Testis (tissue), 3 donors: ENCODE results near the gene RPS4Y2. TPM values are rescaled to one million over a fixed set of nuclear protein-coding genes. Genes with fewer than 3 reads are reported as not detected.

Experiments
- DNase-seq: peaks from one replicate; pipeline ENCODE4 v3.0.0-alpha.2; 2019
- H3K27ac ChIP-seq, 2 donors: fragments of 200-600 bp; sonication (generic); one replicate each; pipeline ENCODE4 v1.5.1; 2019
- H3K27me3 ChIP-seq: fragments of 200-600 bp; sonication (generic); one replicate; pipeline ENCODE4 v1.5.1; 2019
- H3K36me3 ChIP-seq: fragments of 200-600 bp; sonication (generic); one replicate; pipeline ENCODE4 v1.5.1; 2017; ENCODE audit warnings: low read depth; ENCODE audit errors: missing control alignments
- H3K4me1 ChIP-seq: fragments of 200-600 bp; sonication (generic); one replicate; pipeline ENCODE4 v1.5.1; 2019
- H3K4me3 ChIP-seq, 2 donors: fragments of 200-600 bp; sonication (generic); one replicate each; pipeline ENCODE4 v1.5.1; 2017 to 2019
- H3K9me3 ChIP-seq: fragments of 200-600 bp; sonication (generic); one replicate; pipeline ENCODE4 v1.5.1; 2017
- POLR2A ChIP-seq: fragments of 450-650 bp; IDR thresholded peaks from one replicate; pipeline ENCODE4 v1.6.1; 2017; ENCODE audit warnings: antibody characterized with exemption, mild to moderate bottlenecking, moderate library complexity
- WGBS, 2 donors: methylation state at CpG; one replicate each; pipeline ENCODE4 v1.1.5; 2018; 5-methylcytosine and 5-hydroxymethylcytosine counted together
- intact Hi-C: fragments of 100-400 bp; cut with DNase I; formaldehyde crosslinking; loops from one replicate; pipeline ENCODE4 v1.15.1; 2023; ENCODE audit warnings: low total_unique reads
- polyA plus RNA-seq: library from polyadenylated mRNA; stranded (reverse); fragments of 350-450 nt; fragmentation: Illumina TruSeq; extraction: RNeasy Lipid Tissue Mini Kit (QIAGEN cat#74804); gene quantifications from one replicate; pipeline ENCODE4 v1.2.3, GENCODE V29; 2014; ENCODE audit warnings: low read depth, low replicate concordance; ENCODE audit not compliant: insufficient read depth
- total RNA-seq, 2 donors: library from RNA; depleted of rRNA; stranded (reverse); fragments of >200 nt; gene quantifications; one replicate each; pipeline ENCODE4 v1.2.3, GENCODE V29; 2016
- TF ChIP-seq, protein P1 (sequence below), 3 experiments: fragments of 450-650 bp in 2 of 3; fragments of 200-600 bp in 1 of 3; sonication (generic) in 1 of 3; IDR thresholded peaks; one replicate each; pipeline ENCODE4 v1.5.1; 2016 to 2019; ENCODE audit warnings: antibody characterized with exemption in 3 of 3, mild to moderate bottlenecking in 2 of 3, moderate library complexity in 1 of 3

Gene RPS4Y2
- total and polyA plus RNA-seq, 3 donors from 2014 or later, result 1.1 to 2.0 TPM; not detected in 1

GRCh38 chrY:20740609-20741008 is 15.3 kb upstream of the RPS4Y2 start:
- Histone ChIP-seq H3K9me3 (no peaks in the 10 kb centered on the region), H3K27ac (no peak overlapping the region), H3K27me3 (no peaks in the 10 kb centered on the region), H3K4me1 (no peaks in the 10 kb centered on the region), H3K4me3 (no peak overlapping the region), H3K36me3 (no peaks in the 10 kb centered on the region)
- TF ChIP-seq POLR2A, result no peak
- TF ChIP-seq, protein P1, sequence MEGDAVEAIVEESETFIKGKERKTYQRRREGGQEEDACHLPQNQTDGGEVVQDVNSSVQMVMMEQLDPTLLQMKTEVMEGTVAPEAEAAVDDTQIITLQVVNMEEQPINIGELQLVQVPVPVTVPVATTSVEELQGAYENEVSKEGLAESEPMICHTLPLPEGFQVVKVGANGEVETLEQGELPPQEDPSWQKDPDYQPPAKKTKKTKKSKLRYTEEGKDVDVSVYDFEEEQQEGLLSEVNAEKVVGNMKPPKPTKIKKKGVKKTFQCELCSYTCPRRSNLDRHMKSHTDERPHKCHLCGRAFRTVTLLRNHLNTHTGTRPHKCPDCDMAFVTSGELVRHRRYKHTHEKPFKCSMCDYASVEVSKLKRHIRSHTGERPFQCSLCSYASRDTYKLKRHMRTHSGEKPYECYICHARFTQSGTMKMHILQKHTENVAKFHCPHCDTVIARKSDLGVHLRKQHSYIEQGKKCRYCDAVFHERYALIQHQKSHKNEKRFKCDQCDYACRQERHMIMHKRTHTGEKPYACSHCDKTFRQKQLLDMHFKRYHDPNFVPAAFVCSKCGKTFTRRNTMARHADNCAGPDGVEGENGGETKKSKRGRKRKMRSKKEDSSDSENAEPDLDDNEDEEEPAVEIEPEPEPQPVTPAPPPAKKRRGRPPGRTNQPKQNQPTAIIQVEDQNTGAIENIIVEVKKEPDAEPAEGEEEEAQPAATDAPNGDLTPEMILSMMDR (IDR thresholded peaks at IDR 0.05), result peak; percentile 25 to 49 (median 43)
- peak; percentile 57 for DNase-seq
- WGBS, 2 donors, result 43 to 52% methylated on average over 4 of the region's 4 CpGs
- intact Hi-C loops, result no loop called here

DNA sequence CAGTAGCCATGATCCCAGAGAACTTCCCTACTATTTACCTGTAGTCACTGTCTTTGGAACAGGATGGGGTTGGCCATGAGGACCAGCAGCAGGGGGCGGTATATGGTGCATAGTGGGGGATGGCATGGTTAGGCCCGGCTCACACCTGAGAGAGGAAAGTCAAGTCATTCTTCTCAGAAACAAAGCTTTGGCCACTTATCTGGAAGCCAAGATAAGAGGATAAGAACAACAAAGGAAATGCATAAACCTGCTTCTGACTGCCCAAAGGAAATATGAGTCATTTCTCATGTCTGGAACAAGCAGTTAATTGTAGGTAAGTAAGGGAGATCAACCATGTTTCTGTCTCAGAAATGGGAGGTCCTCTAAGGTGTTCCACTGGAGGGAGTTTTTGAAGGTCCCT is 10.8 kb upstream of the RPS4Y2 start:
- no peaks in the 10 kb centered on the region for H3K9me3 ChIP-seq
- no peak for TF ChIP-seq POLR2A
- TF ChIP-seq, protein P1 (IDR thresholded peaks at IDR 0.05), result no peak
- no peak for DNase-seq
- intact Hi-C loops, result no loop called here
- no peaks in the 10 kb centered on the region for H3K4me1 ChIP-seq
- H3K27ac ChIP-seq, result no peak overlapping the region
- H3K4me3 ChIP-seq, result no peak overlapping the region
- H3K27me3 ChIP-seq, result no peaks in the 10 kb centered on the region
- no peaks in the 10 kb centered on the region for H3K36me3 ChIP-seq
- 40 to 55% methylated on average over 2 of the region's 2 CpGs for WGBS, 2 donors

GRCh38 chrY:20746919-20747318 is 9.0 kb upstream of the RPS4Y2 start:
- DNase-seq, result no peak
- H3K36me3 ChIP-seq, result no peaks in the 10 kb centered on the region
- 57 to 60% methylated on average over 2 of the region's 2 CpGs for whole genome bisulfite sequencing, 2 donors
- TF ChIP-seq, protein P1 (IDR thresholded peaks at IDR 0.05), result no peak
- no peak for TF ChIP-seq POLR2A
- H3K27me3 ChIP-seq, result no peaks in the 10 kb centered on the region
- H3K9me3 ChIP-seq, result no peaks in the 10 kb centered on the region
- intact Hi-C loops, result no loop called here
- no peaks in the 10 kb centered on the region for H3K4me1 ChIP-seq
- no peak overlapping the region for H3K4me3 ChIP-seq
- no peak overlapping the region for H3K27ac ChIP-seq

DNA sequence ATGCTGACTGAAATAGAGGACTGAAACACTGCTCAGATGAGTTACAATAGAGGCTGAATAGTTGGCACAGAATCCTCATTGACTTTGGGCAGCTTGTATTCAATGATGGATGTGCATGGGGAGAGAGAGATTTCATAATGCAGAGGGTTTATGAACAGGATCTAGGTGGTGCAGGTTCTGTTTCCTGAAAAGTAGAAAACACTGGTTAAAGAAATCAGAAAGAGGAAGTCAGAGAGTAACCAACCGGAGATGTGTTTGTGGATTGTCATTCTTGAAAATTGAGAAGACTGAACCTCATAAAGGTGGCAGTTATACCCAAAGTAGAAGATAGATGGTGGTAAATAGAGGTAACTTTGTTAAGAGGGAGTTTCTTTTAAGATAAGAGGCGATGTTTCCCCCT is 8.0 kb downstream of the RPS4Y2 start:
- no peak for DNase-seq
- Histone ChIP-seq H3K27ac (no peak overlapping the region), H3K9me3 (no peaks in the 10 kb centered on the region), H3K36me3 (no peaks in the 10 kb centered on the region), H3K27me3 (no peaks in the 10 kb centered on the region), H3K4me3 (no peak overlapping the region), H3K4me1 (no peaks in the 10 kb centered on the region)
- 51 to 63% methylated on average over 2 of the region's 2 CpGs for WGBS, 2 donors
- intact Hi-C loops, result no loop called here
- TF ChIP-seq, protein P1 (IDR thresholded peaks at IDR 0.05), result no peak
- TF ChIP-seq POLR2A, result no peak

GRCh38 chrY:20765117-20765516 is 9.2 kb downstream of the RPS4Y2 start:
- no peak for DNase-seq
- TF ChIP-seq POLR2A, result no peak
- TF ChIP-seq, protein P1 (IDR thresholded peaks at IDR 0.05), result no peak
- no peaks in the 10 kb centered on the region for H3K27me3 ChIP-seq
- H3K9me3 ChIP-seq, result no peaks in the 10 kb centered on the region
- no peak overlapping the region for H3K4me3 ChIP-seq
- intact Hi-C loops, result no loop called here
- H3K4me1 ChIP-seq, result no peaks in the 10 kb centered on the region
- WGBS, 2 donors, result 42 to 62% methylated on average over 2 of the region's 2 CpGs
- H3K36me3 ChIP-seq, result no peaks in the 10 kb centered on the region
- H3K27ac ChIP-seq, result no peak overlapping the region
